ENCODE data around the gene STAT4. TPM values are rescaled to one million over a fixed set of nuclear protein-coding genes. Genes with fewer than 3 reads are reported as not detected.

The STAT4 gene
- polyA plus RNA-seq, 1 donor (not counting 4 experiments of a cell fraction or from before 2014, with no cell fraction given) = 2.0 TPM

- FAIRE-seq (no peak), DNase-seq (ENCODE audit: low read depth, low spot score) (no peak)
- H3K4me2 ChIP-seq (ENCODE audit: control insufficient read depth, extremely low read depth, insufficient read depth, low read depth, low read length) = no peak overlapping the region
- H4K20me1 ChIP-seq (ENCODE audit: control insufficient read depth, extremely low read depth, insufficient read depth, low read length) = no peaks in the 10 kb centered on the region
- H3K9me1 ChIP-seq (ENCODE audit: control insufficient read depth, extremely low read depth, insufficient read depth, low read length) = no peaks in the 10 kb centered on the region
- H3K4me3 ChIP-seq (ENCODE audit: control insufficient read depth in 2 of 3, extremely low read depth in 1 of 3, insufficient read depth in 2 of 3, low read depth in 1 of 3, low read length in 3 of 3) = no peak overlapping the region
- peaks cover 14% of the 10 kb centered on the region for H3K4me1 ChIP-seq (ENCODE audit: control insufficient read depth, extremely low read depth, insufficient read depth, low read length)
- dilution Hi-C loops (cut with MboI; ENCODE audit: extremely low pct_ligation_motif_present, low sequenced_read_pairs) = no loop called here
- no peaks in the 10 kb centered on the region for H3K9me3 ChIP-seq (ENCODE audit: control insufficient read depth, low read depth, low read length)
- H2AFZ ChIP-seq (ENCODE audit: control insufficient read depth, low read length) = no peak overlapping the region
- H3K9ac ChIP-seq (ENCODE audit: control insufficient read depth, extremely low read depth, insufficient read depth, low read length) = no peak overlapping the region
- no peaks in the 10 kb centered on the region for H3K36me3 ChIP-seq (ENCODE audit: control insufficient read depth in 2 of 2, extremely low read depth in 1 of 2, insufficient read depth in 2 of 2, low read length in 2 of 2)
- H3K27ac ChIP-seq (ENCODE audit: control insufficient read depth, insufficient read depth, low read length) = no peak overlapping the region
- H3K79me2 ChIP-seq (ENCODE audit: control insufficient read depth, insufficient read depth, low read length) = no peaks in the 10 kb centered on the region
- no peaks in the 10 kb centered on the region for H3K27me3 ChIP-seq (ENCODE audit: control insufficient read depth, extremely low read depth, insufficient read depth, low read length)
- TF ChIP-seq EZH2 (IDR thresholded peaks at IDR 0.05; ENCODE audit: low read length) (no peak), CTCF (optimal IDR thresholded peaks at IDR 0.05 in 1 of 3, IDR thresholded peaks at IDR 0.05 in 1 of 3, conservative IDR thresholded peaks at IDR 0.05 in 1 of 3; ENCODE audit: extremely low read depth in 1 of 3, insufficient read depth in 2 of 3, low read length in 3 of 3) (no peak)
Observed at GRCh38 chr2:191148791-191149190, 2.0 kb downstream of the STAT4 start.

- Histone ChIP-seq H4K20me1 (ENCODE audit: control insufficient read depth, extremely low read depth, insufficient read depth, low read length) (no peaks in the 10 kb centered on the region), H3K9me3 (ENCODE audit: control insufficient read depth, low read depth, low read length) (no peaks in the 10 kb centered on the region), H3K4me2 (ENCODE audit: control insufficient read depth, extremely low read depth, insufficient read depth, low read depth, low read length) (no peak overlapping the region), H3K27me3 (ENCODE audit: control insufficient read depth, extremely low read depth, insufficient read depth, low read length) (no peaks in the 10 kb centered on the region), H3K79me2 (ENCODE audit: control insufficient read depth, insufficient read depth, low read length) (no peaks in the 10 kb centered on the region), H3K36me3 (ENCODE audit: control insufficient read depth in 2 of 2, extremely low read depth in 1 of 2, insufficient read depth in 2 of 2, low read length in 2 of 2) (no peaks in the 10 kb centered on the region), H3K4me3 (ENCODE audit: control insufficient read depth in 2 of 3, extremely low read depth in 1 of 3, insufficient read depth in 2 of 3, low read depth in 1 of 3, low read length in 3 of 3) (no peak overlapping the region), H3K9ac (ENCODE audit: control insufficient read depth, extremely low read depth, insufficient read depth, low read length) (no peak overlapping the region), H3K27ac (ENCODE audit: control insufficient read depth, insufficient read depth, low read length) (no peak overlapping the region), H3K9me1 (ENCODE audit: control insufficient read depth, extremely low read depth, insufficient read depth, low read length) (no peaks in the 10 kb centered on the region), H2AFZ (ENCODE audit: control insufficient read depth, low read length) (no peak overlapping the region), H3K4me1 (ENCODE audit: control insufficient read depth, extremely low read depth, insufficient read depth, low read length) (peaks cover 14% of the 10 kb centered on the region)
- no peak for FAIRE-seq
- dilution Hi-C loops (cut with MboI; ENCODE audit: extremely low pct_ligation_motif_present, low sequenced_read_pairs) = no loop called here
- no peak for DNase-seq (ENCODE audit: low read depth, low spot score)
- TF ChIP-seq CTCF (optimal IDR thresholded peaks at IDR 0.05 in 1 of 3, IDR thresholded peaks at IDR 0.05 in 1 of 3, conservative IDR thresholded peaks at IDR 0.05 in 1 of 3; ENCODE audit: extremely low read depth in 1 of 3, insufficient read depth in 2 of 3, low read length in 3 of 3) (no peak), EZH2 (IDR thresholded peaks at IDR 0.05; ENCODE audit: low read length) (no peak)
Observed at GRCh38 chr2:191148281-191148680, 2.5 kb downstream of the STAT4 start.

All from keratinocyte (primary cell).